Measurements from ENCODE around the gene PKD2.
"Not testable (repeated sequence)": the region's sequence is repeated elsewhere in the genome, so short reads cannot be mapped to it uniquely, and the experiment has no call there.

Gene PKD2

DNA sequence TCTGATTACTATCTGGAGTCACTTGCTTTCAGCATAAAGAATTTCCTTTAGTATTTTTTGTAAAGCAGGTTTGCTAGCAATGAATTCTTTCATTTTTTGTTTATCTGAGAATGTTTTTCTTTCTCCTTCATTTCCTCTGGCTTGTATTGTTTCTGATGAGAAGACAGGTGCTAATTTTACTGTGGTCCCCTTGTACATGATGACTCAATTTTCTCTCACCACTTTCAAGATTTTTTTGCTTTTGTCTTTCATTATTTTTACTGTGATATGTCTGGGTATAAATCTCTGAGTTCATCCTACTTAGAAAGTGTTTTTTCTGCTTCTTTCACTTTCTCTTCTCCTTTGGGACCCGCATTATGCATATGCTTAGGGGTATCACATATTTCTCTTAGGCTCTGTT is 62.6 kb downstream of the PKD2 start:
- no peak for DNase-seq (ENCODE audit: low read depth)

DNA sequence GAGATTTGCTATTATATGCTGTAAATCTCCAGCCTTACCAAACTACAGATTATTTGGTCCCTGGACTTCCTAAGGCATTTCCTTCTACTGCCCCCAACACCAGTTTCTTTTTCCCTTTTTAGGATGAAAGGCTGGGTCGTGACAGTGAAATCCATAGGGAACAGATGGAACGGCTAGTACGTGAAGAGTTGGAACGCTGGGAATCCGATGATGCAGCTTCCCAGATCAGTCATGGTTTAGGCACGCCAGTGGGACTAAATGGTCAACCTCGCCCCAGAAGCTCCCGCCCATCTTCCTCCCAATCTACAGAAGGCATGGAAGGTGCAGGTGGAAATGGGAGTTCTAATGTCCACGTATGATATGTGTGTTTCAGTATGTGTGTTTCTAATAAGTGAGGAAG is 67.9 kb downstream of the PKD2 start:
- DNase-seq (ENCODE audit: low read depth): no peak

DNA sequence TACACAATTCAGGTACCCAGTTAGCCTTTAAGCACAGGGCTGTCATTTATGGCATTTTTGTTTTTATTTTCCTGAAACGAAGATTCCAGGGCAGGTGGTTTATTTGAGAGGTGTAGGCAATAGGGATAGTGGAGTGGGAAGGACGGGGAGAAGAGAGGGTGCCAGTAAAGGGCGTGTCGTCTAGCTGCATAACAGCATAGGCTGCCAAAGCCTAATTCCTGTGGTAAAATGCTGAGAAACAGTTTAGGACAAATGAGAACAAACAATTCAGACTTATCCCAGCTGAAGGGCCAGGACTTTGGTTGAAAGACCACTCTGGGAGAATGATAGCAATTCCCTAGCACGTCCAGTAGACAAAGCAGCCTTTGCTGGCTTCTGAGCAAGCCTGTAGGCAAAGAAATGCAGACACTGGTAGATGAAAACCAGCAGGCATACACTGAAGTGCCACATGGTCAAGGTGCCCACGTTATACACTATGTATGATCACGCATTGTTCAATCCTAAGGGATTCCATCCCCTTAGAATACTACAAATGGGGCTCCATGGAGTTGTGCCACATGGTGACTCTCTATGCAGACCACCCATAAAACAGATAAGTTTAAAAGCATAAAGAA is 70.6 kb downstream of the PKD2 start:
- no peak for DNase-seq (ENCODE audit: low read depth)

DNA sequence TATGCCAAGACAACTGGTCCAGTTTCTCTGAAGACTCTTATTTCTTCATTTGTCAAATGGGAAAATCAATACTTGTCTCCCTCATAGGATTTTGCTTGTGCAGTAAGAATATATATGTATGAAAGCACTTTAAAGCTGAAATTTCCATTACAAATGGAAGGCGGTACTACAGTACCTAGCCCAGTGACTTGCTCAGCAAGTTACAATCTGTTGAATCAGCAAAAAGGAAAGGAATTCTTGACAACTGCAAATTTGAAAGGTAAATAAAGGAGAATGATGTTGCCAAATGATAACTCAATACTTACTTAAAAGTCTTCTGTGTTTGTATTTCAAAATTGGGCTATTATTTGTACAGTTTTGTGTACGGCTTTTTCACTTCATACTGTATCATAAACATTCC is 71.1 kb downstream of the PKD2 start:
- no peak for DNase-seq (ENCODE audit: low read depth)

DNA sequence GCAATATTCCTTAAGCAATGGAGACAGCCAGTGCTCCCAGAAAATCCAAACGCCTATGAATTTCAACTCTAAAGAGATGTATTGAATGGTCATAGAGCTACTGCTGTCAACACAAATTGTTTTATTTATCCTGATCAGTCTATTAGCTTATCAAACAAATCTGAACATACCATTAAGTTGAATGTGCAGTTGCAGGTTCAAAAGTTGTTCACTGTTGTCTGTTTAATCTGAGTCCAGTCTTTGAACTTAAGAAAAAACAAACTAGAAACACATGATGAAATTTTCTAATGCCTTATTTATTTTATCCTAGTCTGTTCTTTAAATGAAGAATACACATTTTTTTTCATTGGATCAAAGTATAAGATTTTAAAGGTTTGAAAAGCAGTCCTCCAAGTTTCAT is 73.2 kb downstream of the PKD2 start:
- no peak for DNase-seq (ENCODE audit: low read depth)

DNA sequence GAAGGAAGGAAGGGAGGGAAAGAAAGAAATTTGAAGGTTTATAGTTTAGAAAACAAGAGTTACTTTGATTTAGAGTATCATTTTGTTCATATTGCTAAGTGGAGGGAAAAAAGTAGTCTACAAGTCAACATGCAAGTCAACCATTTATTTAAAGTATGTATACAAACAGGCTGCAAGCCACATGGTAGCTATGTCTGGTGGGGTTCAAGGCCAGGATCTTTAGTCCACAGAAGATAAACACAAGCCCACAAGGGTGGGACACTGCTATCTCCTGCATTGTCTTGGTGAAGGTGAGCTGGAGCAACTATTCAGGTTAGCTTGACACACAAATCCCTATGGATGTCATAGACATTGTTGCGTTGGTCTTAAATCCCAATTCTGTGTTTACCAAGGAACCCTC is 79.6 kb downstream of the PKD2 start:
- no peak for DNase-seq (ENCODE audit: low read depth)

DNA sequence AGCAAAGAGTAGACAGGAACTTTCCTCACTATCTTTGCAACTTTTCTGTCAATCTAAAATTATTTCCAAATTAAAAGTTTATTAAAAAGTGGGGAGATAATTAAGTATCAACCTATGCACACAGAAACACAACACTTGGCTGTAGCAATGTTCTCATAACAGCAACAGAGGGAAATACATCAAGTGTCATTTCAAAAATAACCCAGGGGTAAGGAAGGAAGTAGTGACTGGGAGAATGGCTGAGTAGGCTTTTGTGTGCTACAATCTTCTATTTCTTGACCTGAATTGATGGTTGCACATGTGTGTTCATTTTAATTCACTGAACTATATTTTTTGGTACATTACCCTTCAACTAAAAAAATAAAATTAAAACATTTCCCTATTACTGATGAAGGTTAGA is 83.5 kb downstream of the PKD2 start:
- DNase-seq (ENCODE audit: low read depth): no peak

DNA sequence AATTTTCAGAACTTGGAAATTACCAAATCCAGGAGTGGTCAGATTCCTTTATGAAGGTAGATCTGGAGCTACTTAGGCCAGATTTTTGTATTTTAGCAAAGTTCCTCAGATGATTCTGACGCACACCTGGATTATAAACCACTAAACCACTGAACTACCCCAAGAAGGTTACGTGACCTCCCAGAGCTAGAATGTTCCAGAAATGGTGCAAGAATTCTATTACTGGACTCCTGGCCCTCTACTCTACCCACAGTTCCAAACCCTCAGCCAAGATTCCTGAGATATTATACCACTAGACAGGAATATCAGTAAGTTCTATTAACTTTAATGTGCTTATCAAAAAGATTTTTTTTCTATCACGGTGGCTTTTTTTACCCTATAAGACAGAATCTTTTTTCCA is 83.9 kb downstream of the PKD2 start:
- no peak for DNase-seq (ENCODE audit: low read depth)

DNA sequence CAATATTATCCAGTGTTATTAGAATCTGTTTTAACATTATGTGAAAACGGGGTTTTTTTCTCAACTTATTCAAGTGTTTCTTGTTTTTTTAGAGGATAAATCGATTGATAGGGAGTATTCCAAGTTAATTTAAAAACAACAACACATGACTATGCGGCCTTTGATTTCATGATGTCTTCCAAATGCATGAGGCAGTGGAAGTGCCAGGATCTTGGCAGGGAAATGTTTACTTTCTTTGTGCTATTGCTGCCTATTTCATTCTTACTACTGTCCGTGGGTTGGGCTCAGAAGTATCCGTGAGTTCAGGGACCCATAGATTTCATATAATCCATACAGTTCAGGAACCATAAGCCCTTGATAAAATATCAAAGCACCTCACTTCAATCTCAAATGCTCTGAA is 86.4 kb downstream of the PKD2 start:
- no peak for DNase-seq (ENCODE audit: low read depth)

DNA sequence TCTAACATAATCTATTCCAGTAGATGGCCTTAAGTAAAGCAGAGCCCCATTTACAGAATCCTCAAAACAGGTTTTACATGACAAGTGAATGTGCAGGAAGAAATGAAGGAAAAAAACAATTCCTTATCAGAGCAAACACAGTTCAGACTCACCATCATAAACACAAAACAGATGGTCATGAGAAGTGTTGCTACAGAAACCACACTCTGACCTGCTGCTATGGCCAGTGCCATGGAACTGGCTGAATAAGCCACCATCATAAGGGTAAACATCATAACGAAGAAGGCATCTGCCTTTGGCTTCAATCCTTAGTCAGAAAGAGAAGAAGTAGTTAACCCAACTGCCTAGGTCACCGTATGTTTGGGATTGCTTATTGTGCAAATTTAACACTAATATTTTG is 89.9 kb downstream of the PKD2 start:
- no peak for DNase-seq (ENCODE audit: low read depth)

DNA sequence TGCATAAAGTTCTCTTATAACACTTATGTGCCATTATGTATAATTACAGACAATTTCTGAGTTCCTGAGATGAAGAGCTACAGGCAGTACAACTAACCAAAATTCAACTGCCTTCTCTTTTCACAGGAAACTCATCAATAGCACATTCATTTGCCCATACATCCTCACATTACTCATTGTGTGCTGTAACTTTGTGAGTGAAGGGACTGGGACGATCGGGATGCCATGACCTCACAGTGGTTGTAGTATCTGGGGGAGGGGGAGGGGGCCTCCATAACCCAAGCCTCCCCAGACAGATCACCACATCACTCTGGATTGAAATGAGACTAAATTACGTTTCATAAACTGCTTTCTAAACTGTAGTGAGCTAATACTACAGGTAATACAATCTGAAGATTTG is 90.3 kb downstream of the PKD2 start:
- no peak for DNase-seq (ENCODE audit: low read depth)

DNA sequence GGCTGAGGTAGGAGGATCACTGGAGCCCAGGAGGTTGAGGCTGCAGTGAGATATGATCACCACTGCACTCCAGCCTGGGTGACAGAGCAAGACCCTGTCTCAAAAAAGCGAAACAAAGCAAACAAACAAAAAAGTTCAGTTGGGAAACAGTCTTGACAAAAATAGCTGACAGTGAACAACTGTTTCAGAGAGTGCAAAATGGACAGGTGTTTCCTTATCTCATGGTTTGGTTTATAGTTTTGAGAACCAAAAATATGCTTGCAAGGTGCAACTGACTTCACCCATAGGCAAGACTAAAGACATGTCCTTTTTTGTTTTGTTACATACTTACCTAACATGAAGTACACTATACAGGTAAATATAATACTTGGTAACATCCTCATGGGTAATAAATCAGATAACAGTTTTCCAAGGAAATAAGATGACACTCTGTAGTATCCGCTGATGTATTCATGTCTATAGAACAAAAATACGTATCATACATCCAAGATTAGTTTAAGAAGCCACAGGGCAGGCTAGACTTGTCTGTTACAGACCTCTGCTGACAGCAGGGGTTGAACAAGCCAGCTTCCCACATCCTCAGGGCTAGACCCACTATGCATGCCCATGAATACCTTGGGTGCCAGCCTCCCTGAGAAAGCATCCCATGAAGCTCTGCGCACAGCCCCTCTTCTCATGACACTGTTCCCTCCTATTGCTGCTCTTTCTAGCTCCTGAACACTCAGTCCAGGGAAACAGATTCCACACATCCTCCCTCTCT is 91.7 kb downstream of the PKD2 start:
- no peak for DNase-seq (ENCODE audit: low read depth)

DNA sequence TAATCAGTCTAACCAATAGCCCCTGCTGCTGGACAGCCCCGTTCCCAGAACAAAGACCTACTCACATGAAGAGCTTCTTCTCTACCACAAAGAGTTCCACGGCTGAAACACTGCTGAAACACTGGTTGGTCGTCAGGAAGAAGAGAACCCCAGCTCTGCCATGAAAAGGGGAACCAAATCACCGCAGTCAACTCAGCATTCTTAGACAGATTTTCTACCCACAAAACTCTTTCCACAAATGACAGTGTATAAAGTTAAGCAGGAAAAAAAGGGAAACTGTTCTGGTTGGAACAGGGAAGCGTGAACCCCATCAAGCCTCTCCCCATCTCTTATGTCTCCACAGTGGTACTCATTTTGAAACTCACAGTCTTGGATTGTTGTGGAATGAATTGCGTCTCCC is 93.7 kb downstream of the PKD2 start:
- DNase-seq (ENCODE audit: low read depth): no peak

DNA sequence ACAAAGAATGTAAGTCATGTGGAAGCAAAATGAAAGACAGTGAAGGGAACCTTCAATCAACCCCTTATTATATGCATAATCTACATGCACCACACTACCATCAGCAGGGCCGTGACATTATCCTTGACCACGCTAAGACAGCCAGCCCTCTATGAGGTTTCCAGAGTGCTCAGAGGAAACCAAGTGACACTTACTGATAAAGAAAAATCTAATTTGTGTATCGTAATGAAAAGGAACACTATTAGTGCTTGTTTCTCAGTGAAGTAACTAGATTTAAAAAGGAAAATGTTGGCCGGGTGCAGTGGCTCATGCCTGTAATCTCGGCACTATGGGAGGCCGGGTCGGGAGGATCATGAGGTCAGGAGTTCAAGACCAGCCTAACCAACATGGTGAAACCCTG is 94.6 kb downstream of the PKD2 start:
- DNase-seq (ENCODE audit: low read depth): no peak

DNA sequence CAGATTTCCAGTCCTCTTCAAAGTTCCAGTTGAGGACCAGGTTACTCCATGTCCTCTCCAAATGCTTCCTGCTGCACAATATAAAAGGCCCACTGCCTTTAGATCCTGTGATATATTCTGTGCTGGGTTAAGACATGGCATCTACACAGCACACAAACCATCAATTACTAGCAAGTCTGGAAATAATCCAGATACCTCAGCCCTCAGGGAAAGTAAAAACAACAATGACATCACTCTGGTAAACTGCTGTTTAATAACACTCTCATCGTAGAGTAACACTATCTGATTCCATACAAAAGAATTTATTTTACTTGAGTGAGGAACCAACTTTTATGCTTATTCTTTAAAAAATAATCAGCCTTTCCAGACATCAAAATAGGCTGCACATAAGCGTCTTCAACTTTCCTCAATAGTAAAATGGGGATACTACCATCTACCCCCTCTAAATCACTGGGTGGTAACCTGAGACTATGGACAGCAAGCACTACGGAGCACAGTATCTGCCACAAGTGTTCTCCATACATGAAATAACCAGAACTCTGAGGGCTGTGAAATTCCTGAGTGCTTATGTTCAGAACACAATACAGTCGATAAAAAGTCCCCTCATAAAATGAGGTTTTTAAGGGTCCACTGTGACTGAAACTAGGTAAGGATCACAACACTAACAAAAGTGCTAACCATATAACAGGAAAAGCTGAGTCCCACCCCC is 97.6 kb downstream of the PKD2 start:
- no peak for DNase-seq (ENCODE audit: low read depth)

DNA sequence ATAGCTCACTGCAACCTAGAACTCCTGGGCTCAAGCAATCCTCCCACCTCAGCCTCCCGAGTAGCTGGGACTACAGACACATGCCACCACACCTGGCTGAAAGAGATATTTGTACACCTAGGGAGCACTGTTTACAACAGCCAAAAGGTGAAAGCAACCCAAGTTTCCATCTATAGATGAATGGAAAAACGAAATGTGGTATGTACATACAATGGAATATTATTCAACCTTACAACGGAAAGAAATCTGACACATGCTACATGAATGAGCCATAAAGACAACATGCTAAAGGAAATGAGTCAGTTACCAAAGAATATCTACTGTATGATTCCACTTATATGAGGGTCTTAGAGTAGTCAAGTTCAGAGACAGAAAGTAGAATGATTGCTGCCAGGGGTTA is 98.8 kb downstream of the PKD2 start:
- DNase-seq (ENCODE audit: low read depth): no peak

DNA sequence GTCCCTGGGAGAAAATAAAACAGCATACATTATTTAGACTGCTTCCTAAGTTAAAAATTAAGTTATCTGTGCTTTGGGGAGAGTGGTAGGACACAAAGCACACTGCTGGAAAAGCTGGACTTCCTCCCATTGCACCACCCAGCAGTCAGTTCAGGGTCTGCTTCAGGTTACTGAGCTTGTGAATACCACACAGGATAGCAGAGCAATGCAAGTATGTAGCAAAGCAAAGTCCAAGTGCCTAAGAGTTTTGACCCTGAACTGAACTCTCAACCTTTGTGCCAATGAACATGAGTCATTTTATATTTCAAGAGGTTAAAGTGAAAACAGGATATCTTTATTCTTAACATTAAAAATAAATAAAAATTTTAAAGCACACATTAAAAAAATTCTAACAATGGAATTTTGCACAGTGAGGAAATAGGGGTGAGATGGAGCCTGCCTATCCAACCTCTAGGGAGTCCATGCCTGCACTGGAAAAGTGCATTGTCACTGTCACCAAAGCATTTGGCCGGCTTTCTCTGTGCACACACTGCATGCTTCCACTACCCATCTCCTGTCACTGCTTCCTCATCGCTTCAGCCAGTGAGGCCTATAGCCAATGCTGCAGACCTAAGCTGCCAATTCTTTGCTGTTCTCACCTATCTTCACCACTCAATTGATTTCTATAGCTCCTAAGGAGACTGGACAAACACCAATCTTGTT is 100.1 kb downstream of the PKD2 start:
- DNase-seq (ENCODE audit: low read depth): no peak

DNA sequence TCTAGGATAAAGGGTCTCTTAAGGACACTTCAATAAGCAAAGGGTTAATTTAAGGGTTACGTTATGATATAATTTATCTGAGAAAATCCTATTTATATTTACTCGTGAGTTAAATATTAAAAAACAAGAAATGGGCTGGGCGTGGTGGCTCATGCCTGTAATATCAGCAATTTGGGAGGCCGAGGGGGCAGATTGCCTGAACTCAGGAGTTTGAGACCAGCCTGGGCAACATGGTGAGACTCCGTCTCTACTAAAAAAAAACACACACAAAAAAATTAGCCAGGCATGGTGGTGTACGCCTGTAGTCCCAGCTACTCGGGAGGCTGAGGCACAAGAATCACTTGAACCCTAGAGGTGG is 100.7 kb downstream of the PKD2 start:
- DNase-seq (ENCODE audit: low read depth): not testable (repeated sequence)

DNA sequence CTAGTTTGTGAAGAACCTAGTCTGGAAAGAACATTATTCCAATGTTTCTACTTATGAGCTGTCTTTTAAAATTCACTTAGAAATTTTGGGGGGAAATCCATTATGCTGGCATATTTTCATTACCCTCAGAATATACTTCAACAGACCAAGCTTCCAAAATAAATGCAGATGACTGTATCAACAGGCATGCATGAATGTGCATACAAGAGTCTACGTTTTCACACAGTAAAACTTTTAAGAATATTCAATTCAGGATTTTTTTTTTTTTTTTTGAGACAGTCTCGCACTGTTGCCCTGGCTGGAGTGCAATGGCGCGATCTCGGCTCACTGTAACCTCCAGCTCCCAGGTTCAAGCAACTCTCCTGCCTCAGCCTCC is 101.3 kb downstream of the PKD2 start:
- DNase-seq (ENCODE audit: low read depth): no peak

DNA sequence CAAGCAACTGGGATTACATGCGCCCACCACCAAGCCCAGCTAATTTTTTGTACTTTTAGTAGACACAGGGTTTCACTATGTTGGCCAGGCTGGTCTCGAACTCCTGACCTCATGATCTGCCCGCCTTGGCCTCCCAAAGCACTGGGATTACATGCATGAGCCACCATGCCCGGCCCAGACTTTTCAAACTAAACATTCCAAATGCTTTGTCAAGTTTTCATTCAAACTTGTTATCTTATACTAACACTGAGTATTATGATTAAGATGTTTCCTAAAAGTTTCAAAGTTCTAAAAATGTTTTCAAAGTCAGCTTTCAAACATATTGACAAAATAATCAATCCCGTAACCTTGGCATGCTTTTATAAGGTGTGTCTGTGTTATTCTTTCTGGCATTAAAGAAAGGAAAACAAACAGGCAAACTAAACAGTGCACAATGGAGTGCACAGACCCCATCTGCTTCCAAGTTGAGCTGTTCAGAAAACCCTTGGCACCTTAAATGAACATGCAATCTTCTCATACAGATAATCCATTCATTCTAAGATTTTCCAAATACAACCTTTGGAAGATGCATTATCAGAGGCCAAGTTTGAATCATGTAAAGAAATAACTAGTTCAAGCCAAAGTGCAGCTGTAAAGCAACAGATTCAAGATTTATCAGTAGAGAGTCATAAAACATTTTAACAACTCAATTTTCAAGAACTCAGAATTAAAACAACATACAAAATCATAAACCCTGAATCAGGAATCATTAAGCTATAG is 101.9 kb downstream of the PKD2 start:
- no peak for DNase-seq (ENCODE audit: low read depth)

DNA sequence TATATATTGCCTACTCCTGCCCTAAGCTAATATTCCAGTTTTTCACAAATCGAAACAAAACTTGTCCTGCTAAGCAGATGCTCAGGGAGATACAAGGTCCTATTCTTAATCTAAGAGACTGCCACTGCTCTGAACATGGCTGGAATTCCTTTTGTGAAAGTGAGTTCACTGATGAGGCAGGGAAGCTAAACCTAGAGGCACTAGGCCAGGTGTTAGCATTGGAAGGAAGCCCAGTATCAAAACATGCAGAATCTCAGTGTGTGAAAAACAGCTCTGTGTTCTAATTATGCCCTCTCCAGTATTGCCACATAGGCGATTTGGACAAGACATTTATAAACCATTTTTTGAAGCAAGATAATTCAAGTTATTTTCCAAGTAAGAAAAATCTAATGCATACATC is 103.4 kb downstream of the PKD2 start:
- DNase-seq (ENCODE audit: low read depth): no peak

DNA sequence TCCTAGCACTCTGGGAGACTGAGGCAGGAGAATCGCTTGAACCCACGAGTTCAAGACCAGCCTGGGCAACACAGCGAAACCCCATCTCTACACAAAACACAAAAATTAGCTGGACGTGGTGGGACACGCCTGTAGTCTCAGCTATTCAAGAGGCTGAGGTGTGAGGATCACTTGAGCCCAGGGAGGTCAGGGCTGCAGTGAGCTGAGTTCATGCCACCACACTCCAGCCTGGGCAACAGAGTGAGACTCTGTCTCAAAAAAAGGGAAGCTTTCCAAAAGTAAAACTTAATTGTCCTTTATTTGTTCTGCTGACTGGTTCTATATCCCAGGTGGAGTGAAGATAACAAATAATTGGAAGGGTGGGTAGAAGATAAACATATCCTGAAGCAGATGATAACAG is 105.4 kb downstream of the PKD2 start:
- DNase-seq (ENCODE audit: low read depth): no peak
